K562 (cell line): ENCODE measurements around the gene ZNF8. TPM values are rescaled to one million over a fixed set of nuclear protein-coding genes. Genes with fewer than 3 reads are reported as not detected.

Source experiments
- ARNT ChIP-seq, 2 experiments: fragments of 450-650 bp; IDR thresholded peaks; 2 replicates each; pipeline ENCODE4 v1.6.1; 2016; ENCODE audit warnings: mild to moderate bottlenecking in 1 of 2
- CHD1 ChIP-seq: fragments of 200-600 bp; sonication (generic); IDR thresholded peaks from one replicate; pipeline ENCODE4 v1.6.1; 2012; ENCODE audit warnings: mild to moderate bottlenecking, moderate library complexity, low read length, inconsistent platforms
- EWSR1 ChIP-seq: fragments of 450-650 bp; IDR thresholded peaks from 2 replicates; pipeline ENCODE4 v1.6.1; 2018; ENCODE audit warnings: borderline replicate concordance, mild to moderate bottlenecking, low read depth, moderate library complexity; ENCODE audit not compliant: partially characterized antibody
- GABPA ChIP-seq: fragments of 200-800 bp; sonication (Bioruptor generic); conservative IDR thresholded peaks from 2 replicates; pipeline ENCODE4 v1.6.1; 2016; ENCODE audit warnings: low read depth, missing genetic modification characterization, missing compliant biosample characterization
- GATA2 ChIP-seq: sonication (generic); formaldehyde crosslinking; IDR thresholded peaks from 2 replicates; pipeline ENCODE4 v1.4.0; 2020; ENCODE audit warnings: mild to moderate bottlenecking, missing genetic modification reagents
- HDAC1 ChIP-seq, 2 experiments: fragments of 450-650 bp; IDR thresholded peaks; 2 replicates each; pipeline ENCODE4 v1.6.1; 2016 to 2017; ENCODE audit warnings: inconsistent platforms in 1 of 2, mild to moderate bottlenecking in 1 of 2, moderate library complexity in 1 of 2
- HDAC2 ChIP-seq: fragments of 450-650 bp; IDR thresholded peaks from 2 replicates; pipeline ENCODE4 v1.6.1; 2016; ENCODE audit warnings: mild to moderate bottlenecking
- ILF3 ChIP-seq: fragments of 450-650 bp; IDR thresholded peaks from 2 replicates; pipeline ENCODE4 v1.6.1; 2018; ENCODE audit warnings: antibody characterized with exemption, mild to moderate bottlenecking, moderate library complexity, borderline replicate concordance
- JUN ChIP-seq, 2 experiments: sonication (generic) in 1 of 2; formaldehyde crosslinking in 1 of 2; IDR thresholded peaks; 2 replicates each; pipeline versions ENCODE4 v1.6.1 to v1.8.0; 2012 to 2022; ENCODE audit warnings: borderline replicate concordance in 2 of 2, mild to moderate bottlenecking in 2 of 2, improper control_type of control experiment in 1 of 2, low read depth in 1 of 2, low read length in 1 of 2, missing genetic modification reagents in 1 of 2
- OTX1 ChIP-seq: fragments of 450-650 bp; formaldehyde crosslinking; IDR thresholded peaks from 2 replicates; pipeline ENCODE4 v1.4.0; 2022; ENCODE audit warnings: mild to moderate bottlenecking
- PHB2 ChIP-seq: fragments of 450-650 bp; IDR thresholded peaks from 2 replicates; pipeline ENCODE4 v1.6.1; 2017; ENCODE audit warnings: low read depth
- RCOR1 ChIP-seq, 2 experiments: IDR thresholded peaks; 2 replicates each; pipeline ENCODE4 v1.6.1; 2012; ENCODE audit warnings: low read depth in 2 of 2, low read length in 2 of 2, borderline replicate concordance in 1 of 2, improper control_type of control experiment in 1 of 2
- SIN3A ChIP-seq, 2 experiments: fragments of 150-350 bp in 1 of 2; IDR thresholded peaks; 2 replicates each; pipeline ENCODE4 v1.6.1; 2011 to 2016; ENCODE audit warnings: borderline replicate concordance in 2 of 2, low read depth in 2 of 2, low read length in 2 of 2, mild to moderate bottlenecking in 2 of 2, moderate library complexity in 2 of 2; ENCODE audit not compliant: control insufficient read depth in 1 of 2
- SIRT6 ChIP-seq: IDR thresholded peaks from one replicate; pipeline ENCODE4 v1.6.1; 2012; ENCODE audit warnings: low read depth, mild to moderate bottlenecking, control low read depth, inconsistent platforms, low read length, moderate library complexity
- ZNF24 ChIP-seq: fragments of 450-650 bp; IDR thresholded peaks from 2 replicates; pipeline ENCODE4 v1.6.1; 2016
- ZNF644 ChIP-seq: fragments of 200-800 bp; sonication (Bioruptor generic); IDR thresholded peaks from 2 replicates; pipeline ENCODE4 v1.6.1; 2016; ENCODE audit warnings: low read depth, missing genetic modification characterization, missing compliant biosample characterization
- ZNF764 ChIP-seq: fragments of 250-450 bp; sonication (Bioruptor Pico); IDR thresholded peaks from 2 replicates; pipeline ENCODE4 v1.4.0; 2020; ENCODE audit warnings: low read depth, mild to moderate bottlenecking, moderate library complexity
- polyA plus RNA-seq, 8 experiments: library from polyadenylated mRNA; depleted of rRNA in 4 of 8; stranded (reverse) in 5 of 8; unstranded in 3 of 8; fragments of >200 nt; fragmentation: Nextera tagmentation in 2 of 8; fragmentation: Illumina TruSeq in 1 of 8; extraction: Ambion mirVana in 2 of 8; extraction: Trizol in 1 of 8; gene quantifications; 2 replicates each; pipeline versions ENCODE4 v1.2.1 to v1.2.3, GENCODE V29; 2011 to 2014; ENCODE audit warnings: inconsistent platforms in 1 of 8, missing spikeins in 1 of 8
- total RNA-seq, 7 experiments: library from RNA; depleted of rRNA in 6 of 7; stranded (reverse); fragments of >200 nt in 6 of 7; fragmentation: Illumina TruSeq in 2 of 7; extraction: Trizol in 2 of 7; gene quantifications; 2 replicates each; pipeline versions ENCODE4 v1.2.1 to v1.2.3, GENCODE V29; 2011 to 2021; ENCODE audit warnings: low replicate concordance in 1 of 7
- TF ChIP-seq, protein P1 (sequence below): sonication (generic); formaldehyde crosslinking; IDR thresholded peaks from 2 replicates; pipeline ENCODE4 v1.8.1; 2022; ENCODE audit warnings: missing genetic modification reagents
- TF ChIP-seq, protein P2 (sequence below): fragments of 250-450 bp; sonication (Bioruptor Pico); IDR thresholded peaks from 2 replicates; pipeline ENCODE4 v1.6.1; 2021; ENCODE audit warnings: mild to moderate bottlenecking
- TF ChIP-seq, protein P3 (sequence below): sonication (generic); formaldehyde crosslinking; IDR thresholded peaks from 2 replicates; pipeline ENCODE4 v1.8.1; 2023; ENCODE audit warnings: mild to moderate bottlenecking, missing genetic modification reagents
- TF ChIP-seq, protein P4 (sequence below): fragments of 250-450 bp; sonication (Bioruptor Pico); IDR thresholded peaks from 2 replicates; pipeline ENCODE4 v1.8.0; 2022; ENCODE audit warnings: inconsistent platforms

ZNF8 gene
- total and polyA plus RNA-seq, 9 of the 15 experiments (the other 6 are each of a cell fraction or from before 2014, with no cell fraction given) = 0.71 to 7.7 (median 4.7) TPM

DNA sequence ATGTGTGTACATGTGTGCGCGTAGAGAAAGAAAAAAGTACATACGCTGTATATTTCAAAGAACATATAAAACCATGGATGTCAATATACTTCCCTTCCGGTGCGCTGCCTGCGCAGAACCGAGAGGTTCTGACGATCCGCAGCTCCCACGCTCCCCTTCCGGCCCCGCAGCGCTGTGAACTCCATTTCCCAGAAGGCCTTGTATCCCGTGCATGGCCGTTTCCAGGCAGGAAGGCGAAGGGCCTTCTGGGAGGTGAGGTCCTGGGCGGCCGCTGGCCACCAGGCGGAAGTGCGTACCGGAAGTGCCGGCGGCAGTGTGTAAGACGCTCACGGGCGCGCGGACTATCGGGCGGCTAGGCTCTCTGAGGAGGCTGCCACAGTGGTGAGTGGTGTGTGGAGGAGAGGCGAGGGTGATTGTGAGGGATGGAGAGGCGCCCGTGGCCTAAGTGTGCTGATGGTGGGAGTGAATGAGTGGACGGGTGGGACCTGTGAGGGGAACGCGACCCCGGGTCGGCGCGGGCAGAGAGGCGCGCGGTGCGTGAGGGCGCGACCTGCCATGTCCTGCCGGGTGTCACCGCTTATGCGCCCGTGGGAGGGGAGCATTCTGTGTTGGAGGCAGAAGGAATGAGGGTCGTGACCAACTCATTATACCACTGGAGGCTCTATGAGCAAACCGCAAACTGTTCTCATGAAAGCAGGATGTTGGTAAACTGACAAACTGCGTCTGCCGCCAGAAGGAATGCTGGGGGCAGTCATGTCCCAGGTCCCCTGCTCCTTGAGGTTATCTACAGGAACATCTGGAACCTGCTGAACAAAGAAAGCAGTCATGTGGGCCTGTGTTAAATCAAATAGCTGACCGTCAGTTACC lies 26.5 kb downstream of the ZNF8 start, which contains the start of gene ERVK3-1 (continued):
- TF ChIP-seq OTX1 (CRISPR knock-in tag) (peak; percentile 74; the same call in 1 of the 2 replicates), EWSR1 (no peak), CHD1 (peak; percentile 42), SIN3A (IDR thresholded peaks at IDR 0.05; ENCODE audit: borderline replicate concordance in 2 of 2, control insufficient read depth in 1 of 2, low read depth in 2 of 2, low read length in 2 of 2) (peak; percentile 67 to 89), HDAC1 (IDR thresholded peaks at IDR 0.05) (peak in 1 of 2 experiments; percentile 99; a peak in 2 of 4 replicates), GATA2 (CRISPR knock-in tag) (peak; percentile 47), ZNF764 (CRISPR knock-in tag) (no peak), ARNT (IDR thresholded peaks at IDR 0.05) (0 out of 4 replicates have a peak, but pooled peaks of 1 of the 2 experiments have one; percentile 8), ZNF24 (peak; percentile 86), ZNF644 (tag) (peak; percentile 76; the same call in 1 of the 2 replicates), GABPA (peak; percentile 98), RCOR1 (IDR thresholded peaks at IDR 0.05; ENCODE audit: borderline replicate concordance in 1 of 2, low read depth in 2 of 2, low read length in 2 of 2) (no peak), HDAC2 (peak; percentile 76), PHB2 (no peak), SIRT6 (no peak), JUN (IDR thresholded peaks at IDR 0.05; ENCODE audit: borderline replicate concordance, low read depth, low read length) (0 out of 2 replicates have a peak, but pooled peaks have one; percentile 20), JUN (CRISPR knock-in tag; IDR thresholded peaks at IDR 0.05; ENCODE audit: borderline replicate concordance) (no peak; the same call in 1 of the 2 replicates), ILF3 (no peak)
- TF ChIP-seq, protein P1, sequence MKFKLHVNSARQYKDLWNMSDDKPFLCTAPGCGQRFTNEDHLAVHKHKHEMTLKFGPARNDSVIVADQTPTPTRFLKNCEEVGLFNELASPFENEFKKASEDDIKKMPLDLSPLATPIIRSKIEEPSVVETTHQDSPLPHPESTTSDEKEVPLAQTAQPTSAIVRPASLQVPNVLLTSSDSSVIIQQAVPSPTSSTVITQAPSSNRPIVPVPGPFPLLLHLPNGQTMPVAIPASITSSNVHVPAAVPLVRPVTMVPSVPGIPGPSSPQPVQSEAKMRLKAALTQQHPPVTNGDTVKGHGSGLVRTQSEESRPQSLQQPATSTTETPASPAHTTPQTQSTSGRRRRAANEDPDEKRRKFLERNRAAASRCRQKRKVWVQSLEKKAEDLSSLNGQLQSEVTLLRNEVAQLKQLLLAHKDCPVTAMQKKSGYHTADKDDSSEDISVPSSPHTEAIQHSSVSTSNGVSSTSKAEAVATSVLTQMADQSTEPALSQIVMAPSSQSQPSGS (CRISPR knock-in tag) = no peak
- TF ChIP-seq, protein P2, sequence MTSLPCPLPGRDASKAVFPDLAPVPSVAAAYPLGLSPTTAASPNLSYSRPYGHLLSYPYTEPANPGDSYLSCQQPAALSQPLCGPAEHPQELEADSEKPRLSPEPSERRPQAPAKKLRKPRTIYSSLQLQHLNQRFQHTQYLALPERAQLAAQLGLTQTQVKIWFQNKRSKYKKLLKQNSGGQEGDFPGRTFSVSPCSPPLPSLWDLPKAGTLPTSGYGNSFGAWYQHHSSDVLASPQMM (CRISPR knock-in tag) = no peak
- TF ChIP-seq, protein P3, sequence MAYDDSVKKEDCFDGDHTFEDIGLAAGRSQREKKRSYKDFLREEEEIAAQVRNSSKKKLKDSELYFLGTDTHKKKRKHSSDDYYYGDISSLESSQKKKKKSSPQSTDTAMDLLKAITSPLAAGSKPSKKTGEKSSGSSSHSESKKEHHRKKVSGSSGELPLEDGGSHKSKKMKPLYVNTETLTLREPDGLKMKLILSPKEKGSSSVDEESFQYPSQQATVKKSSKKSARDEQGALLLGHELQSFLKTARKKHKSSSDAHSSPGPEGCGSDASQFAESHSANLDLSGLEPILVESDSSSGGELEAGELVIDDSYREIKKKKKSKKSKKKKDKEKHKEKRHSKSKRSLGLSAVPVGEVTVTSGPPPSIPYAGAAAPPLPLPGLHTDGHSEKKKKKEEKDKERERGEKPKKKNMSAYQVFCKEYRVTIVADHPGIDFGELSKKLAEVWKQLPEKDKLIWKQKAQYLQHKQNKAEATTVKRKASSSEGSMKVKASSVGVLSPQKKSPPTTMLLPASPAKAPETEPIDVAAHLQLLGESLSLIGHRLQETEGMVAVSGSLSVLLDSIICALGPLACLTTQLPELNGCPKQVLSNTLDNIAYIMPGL (CRISPR knock-in tag) = no peak; the same call in 1 of the 2 replicates
- TF ChIP-seq, protein P4, sequence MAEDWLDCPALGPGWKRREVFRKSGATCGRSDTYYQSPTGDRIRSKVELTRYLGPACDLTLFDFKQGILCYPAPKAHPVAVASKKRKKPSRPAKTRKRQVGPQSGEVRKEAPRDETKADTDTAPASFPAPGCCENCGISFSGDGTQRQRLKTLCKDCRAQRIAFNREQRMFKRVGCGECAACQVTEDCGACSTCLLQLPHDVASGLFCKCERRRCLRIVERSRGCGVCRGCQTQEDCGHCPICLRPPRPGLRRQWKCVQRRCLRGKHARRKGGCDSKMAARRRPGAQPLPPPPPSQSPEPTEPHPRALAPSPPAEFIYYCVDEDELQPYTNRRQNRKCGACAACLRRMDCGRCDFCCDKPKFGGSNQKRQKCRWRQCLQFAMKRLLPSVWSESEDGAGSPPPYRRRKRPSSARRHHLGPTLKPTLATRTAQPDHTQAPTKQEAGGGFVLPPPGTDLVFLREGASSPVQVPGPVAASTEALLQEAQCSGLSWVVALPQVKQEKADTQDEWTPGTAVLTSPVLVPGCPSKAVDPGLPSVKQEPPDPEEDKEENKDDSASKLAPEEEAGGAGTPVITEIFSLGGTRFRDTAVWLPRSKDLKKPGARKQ (CRISPR knock-in tag) = no peak
